H1 (cell line): Measurements from ENCODE around the gene PCDH9. TPM values are rescaled to one million over a fixed set of nuclear protein-coding genes. Genes with fewer than 3 reads are reported as not detected.

Source experiments
- CTCF ChIA-PET: fragments of 300-600 bp; sonication (Branson Sonifier 250); formaldehyde crosslinking; loops from one replicate; lab custom pipeline; 2021; ENCODE audit not compliant: partially characterized antibody; lab: Charles Lee
- POLR2A ChIA-PET: fragments of 300-600 bp; sonication (Branson Sonifier 250); formaldehyde crosslinking; loops from one replicate; lab custom pipeline; 2021; ENCODE audit warnings: inconsistent platforms; ENCODE audit not compliant: partially characterized antibody; lab: Charles Lee
- DNase-seq, 2 experiments: peaks; one replicate each; pipeline versions ENCODE4 v3.0.0 to v3.0.0-alpha.2; 2010 to 2022; ENCODE audit warnings: low spot score in 2 of 2, low read depth in 1 of 2, mixed read lengths in 1 of 2
- FAIRE-seq: peaks from 2 replicates; lab custom pipeline; 2011; peaks lifted over from hg19 to GRCh38; lab: Jason Lieb, UNC
- H2AFZ ChIP-seq: 2 replicates; pipeline ENCODE4 v1.8.1; 2012; ENCODE audit warnings: low read length, inconsistent platforms
- H2AK5ac ChIP-seq: 2 replicates; pipeline ENCODE4 v1.6.1; 2013; ENCODE audit warnings: low read depth, low read length
- H2BK120ac ChIP-seq: replicated peaks from 2 replicates; pipeline ENCODE3; 2013; ENCODE audit warnings: low read depth, low read length, inconsistent platforms
- H2BK12ac ChIP-seq: 2 replicates; pipeline ENCODE4 v1.6.1; 2013; ENCODE audit warnings: low read depth, low read length
- H2BK15ac ChIP-seq: 2 replicates; pipeline ENCODE4 v1.6.1; 2013; ENCODE audit warnings: low read length
- H2BK20ac ChIP-seq: 2 replicates; pipeline ENCODE4 v1.6.1; 2013; ENCODE audit warnings: low read length
- H2BK5ac ChIP-seq: 2 replicates; pipeline ENCODE4 v1.6.1; 2013; ENCODE audit warnings: low read depth, low read length
- H3K14ac ChIP-seq: 2 replicates; pipeline ENCODE4 v1.6.1; 2013; ENCODE audit warnings: inconsistent platforms; ENCODE audit not compliant: insufficient read length
- H3K18ac ChIP-seq: 2 replicates; pipeline ENCODE4 v1.6.1; 2013; ENCODE audit warnings: low read length; ENCODE audit errors: extremely low read depth
- H3K23ac ChIP-seq: 2 replicates; pipeline ENCODE4 v1.6.1; 2013; ENCODE audit warnings: inconsistent platforms; ENCODE audit not compliant: insufficient read length
- H3K23me2 ChIP-seq: 2 replicates; pipeline ENCODE4 v1.6.1; 2013; ENCODE audit warnings: low read depth, low read length
- H3K27ac ChIP-seq: 2 replicates; pipeline ENCODE4 v1.6.1; 2011; ENCODE audit warnings: low read depth, low read length, inconsistent platforms
- H3K27me3 ChIP-seq, 4 experiments: replicated peaks in 1 of 4; 1 replicate in 1 of 4; 2 replicates in 3 of 4; pipeline versions ENCODE4 v1.6.1 to v1.8.1; 2011 to 2013; ENCODE audit warnings: low read length in 3 of 4, mild to moderate bottlenecking in 3 of 4, inconsistent platforms in 2 of 4, mixed read lengths in 2 of 4, moderate library complexity in 1 of 4; ENCODE audit not compliant: control insufficient read depth in 3 of 4, insufficient read depth in 3 of 4; ENCODE audit errors: extremely low read depth in 1 of 4
- H3K36me3 ChIP-seq, 4 experiments: 2 replicates each; pipeline versions ENCODE4 v1.6.1 to v1.8.1; 2011 to 2013; ENCODE audit warnings: mild to moderate bottlenecking in 4 of 4, low read length in 3 of 4, moderate library complexity in 2 of 4, control low read depth in 1 of 4, inconsistent platforms in 1 of 4; ENCODE audit not compliant: insufficient read depth in 4 of 4, control insufficient read depth in 2 of 4
- H3K4ac ChIP-seq: replicated peaks from 2 replicates; pipeline ENCODE3; 2013; ENCODE audit warnings: low read length, low read depth, mixed read lengths, inconsistent platforms; ENCODE audit not compliant: insufficient read length
- H3K4me1 ChIP-seq, 4 experiments: replicated peaks in 1 of 4; 1 replicate in 1 of 4; 2 replicates in 3 of 4; pipeline versions ENCODE4 v1.6.1 to v1.8.1; 2011 to 2013; ENCODE audit warnings: low read length in 3 of 4, inconsistent platforms in 2 of 4, mixed read lengths in 1 of 4; ENCODE audit not compliant: insufficient read depth in 4 of 4, control insufficient read depth in 3 of 4
- H3K4me2 ChIP-seq, 2 experiments: 2 replicates each; pipeline versions ENCODE4 v1.6.1 to v1.8.1; 2011 to 2013; ENCODE audit warnings: low read depth in 2 of 2, low read length in 2 of 2, control low read depth in 1 of 2, inconsistent platforms in 1 of 2, mild to moderate bottlenecking in 1 of 2; ENCODE audit not compliant: insufficient read depth in 1 of 2
- H3K4me3 ChIP-seq, 4 experiments: fragments of 200-600, 300-600 bp in 1 of 4; sonication (generic), shearing (Covaris generic), sonication (Bioruptor Twin) in 1 of 4; 2 replicates each; pipeline versions ENCODE4 v1.5.1 to v1.8.1; 2011 to 2016; ENCODE audit warnings: low read length in 4 of 4, low read depth in 3 of 4, control low read depth in 2 of 4, inconsistent platforms in 2 of 4, mild to moderate bottlenecking in 2 of 4, mixed read lengths in 1 of 4, moderate library complexity in 1 of 4; ENCODE audit not compliant: insufficient read depth in 2 of 4; ENCODE audit errors: extremely low read depth in 1 of 4
- H3K56ac ChIP-seq: replicated peaks from 2 replicates; pipeline ENCODE3; 2013; ENCODE audit warnings: low read depth, mild to moderate bottlenecking, mixed read lengths, low read length, inconsistent platforms; ENCODE audit not compliant: insufficient read length
- H3K79me1 ChIP-seq: 2 replicates; pipeline ENCODE4 v1.6.1; 2013; ENCODE audit warnings: low read depth, low read length, control low read depth
- H3K79me2 ChIP-seq, 2 experiments: 2 replicates each; pipeline versions ENCODE4 v1.6.1 to v1.8.1; 2012 to 2013; ENCODE audit warnings: low read length in 2 of 2, mild to moderate bottlenecking in 2 of 2, inconsistent platforms in 1 of 2; ENCODE audit not compliant: insufficient read depth in 2 of 2, control insufficient read depth in 1 of 2
- H3K9ac ChIP-seq, 4 experiments: replicated peaks in 1 of 4; 1 replicate in 1 of 4; 2 replicates in 3 of 4; pipeline versions ENCODE4 v1.6.1 to v1.8.1; 2011 to 2013; ENCODE audit warnings: low read depth in 3 of 4, low read length in 3 of 4, control low read depth in 2 of 4, mild to moderate bottlenecking in 2 of 4, moderate library complexity in 2 of 4, inconsistent platforms in 1 of 4; ENCODE audit errors: extremely low read depth in 1 of 4
- H3K9me3 ChIP-seq, 2 experiments: 2 replicates each; pipeline versions ENCODE4 v1.6.1 to v1.8.1; 2012 to 2013; ENCODE audit warnings: mild to moderate bottlenecking in 2 of 2, moderate library complexity in 2 of 2, control low read depth in 1 of 2, inconsistent platforms in 1 of 2, low read depth in 1 of 2, low read length in 1 of 2, mixed read lengths in 1 of 2; ENCODE audit not compliant: insufficient read depth in 2 of 2
- H4K20me1 ChIP-seq, 2 experiments: replicated peaks in 1 of 2; 2 replicates each; pipeline versions ENCODE3 to v1.8.1; 2011 to 2013; ENCODE audit warnings: inconsistent platforms in 2 of 2, low read length in 2 of 2, mild to moderate bottlenecking in 1 of 2; ENCODE audit not compliant: insufficient read depth in 2 of 2, control insufficient read depth in 1 of 2
- H4K5ac ChIP-seq: 2 replicates; pipeline ENCODE4 v1.6.1; 2013; ENCODE audit warnings: low read length, low read depth, mixed read lengths, inconsistent platforms; ENCODE audit not compliant: insufficient read length
- H4K8ac ChIP-seq: 2 replicates; pipeline ENCODE4 v1.8.0; 2013; ENCODE audit warnings: mild to moderate bottlenecking, moderate library complexity, low read length, inconsistent platforms; ENCODE audit not compliant: insufficient read depth; ENCODE audit errors: extremely low read depth
- H4K91ac ChIP-seq: replicated peaks from 2 replicates; pipeline ENCODE3; 2013; ENCODE audit warnings: low read length, mixed read lengths, inconsistent platforms; ENCODE audit not compliant: insufficient read length
- CBX8 ChIP-seq: fragments of 300-800, 300-1000 bp; sonication (generic); IDR thresholded peaks from 2 replicates; pipeline ENCODE4 v1.7.1; 2016; ENCODE audit warnings: low read depth, low read length, borderline replicate concordance
- CEBPB ChIP-seq: IDR thresholded peaks from 2 replicates; pipeline ENCODE4 v1.6.1; 2012; ENCODE audit warnings: low read depth, low read length
- RFX5 ChIP-seq: IDR thresholded peaks from 2 replicates; pipeline ENCODE4 v1.6.1; 2011; ENCODE audit warnings: low read depth, low read length, improper control_type of control experiment, borderline replicate concordance
- RNF2 ChIP-seq: fragments of 200-900, 300-1000 bp; sonication (generic); IDR thresholded peaks from 2 replicates; pipeline ENCODE4 v1.7.1; 2016; ENCODE audit warnings: borderline replicate concordance, low read depth, mild to moderate bottlenecking, antibody characterized with exemption, low read length; ENCODE audit not compliant: poor library complexity, severe bottlenecking; ENCODE audit errors: missing control alignments
- WGBS, 2 experiments: shearing (Covaris generic) in 1 of 2; methylation state at CpG; one replicate each; pipeline versions ENCODE4 v1.1.6 to v1.1.7; 2013 to 2015; ENCODE audit warnings: low lambda C conversion rate in 2 of 2, mixed read lengths in 2 of 2, inconsistent platforms in 1 of 2, low coverage in 1 of 2, missing lambda C conversion rate in 1 of 2; ENCODE audit not compliant: insufficient replicate concordance in 2 of 2, insufficient coverage in 1 of 2, insufficient read length in 1 of 2; ENCODE audit errors: extremely low coverage in 1 of 2, missing lambda C conversion rate in 1 of 2; 5-methylcytosine and 5-hydroxymethylcytosine counted together
- polyA plus RNA-seq, 7 experiments: library from polyadenylated mRNA; depleted of rRNA in 3 of 7; stranded (reverse) in 5 of 7; unstranded in 2 of 7; fragments of >200 nt in 5 of 7; fragments of 200-250 nt in 2 of 7; gene quantifications; 1 replicate in 5 of 7; 2 replicates in 1 of 7; 4 replicates in 1 of 7; pipeline versions ENCODE4 v1.2.1 to v1.2.3, GENCODE V29; 2011 to 2013; ENCODE audit warnings: missing spikeins in 2 of 7, mixed read lengths in 2 of 7
- total RNA-seq: library from RNA; stranded (reverse); fragmentation: NEBNext Ultra II Directional; extraction: Animal tissue kit (Norgen Biotek cat#: 25700); gene quantifications from 2 replicates; pipeline ENCODE4 v1.2.1, GENCODE V29; 2021

Gene PCDH9
- total and polyA plus RNA-seq, 2 of the 8 experiments (the other 6 are each of a cell fraction or from before 2014, with no cell fraction given): 0.12 to 0.60 TPM

- Histone ChIP-seq H3K4me3 (no peak overlapping the region), H2BK20ac (no peak overlapping the region), H2BK15ac (no peak overlapping the region), H2AFZ (no peak overlapping the region), H4K91ac (no peak overlapping the region), H3K14ac (no peak overlapping the region), H4K8ac (no peak overlapping the region), H3K56ac (no peak overlapping the region), H2BK5ac (no peak overlapping the region), H3K79me1 (no peaks in the 10 kb centered on the region), H3K36me3 (no peaks in the 10 kb centered on the region), H3K27me3 (no peaks in the 10 kb centered on the region), H3K18ac (no peak overlapping the region), H3K23me2 (no peaks in the 10 kb centered on the region), H3K79me2 (no peaks in the 10 kb centered on the region), H2BK120ac (no peak overlapping the region), H3K9me3 (no peaks in the 10 kb centered on the region), H2BK12ac (no peak overlapping the region), H4K5ac (no peak overlapping the region), H4K20me1 (no peaks in the 10 kb centered on the region), H3K9ac (no peak overlapping the region), H3K4me1 (0 out of 7 replicates have a peak, but pooled peaks cover 0 to 2% (median 0%) of the 10 kb centered on the region in 4 experiments), H3K4me2 (no peak overlapping the region), H3K23ac (no peak overlapping the region), H3K27ac (no peak overlapping the region), H3K4ac (no peak overlapping the region), H2AK5ac (no peak overlapping the region)
- ChIA-PET POLR2A (no interaction called here), CTCF (interaction anchor here (1.0 to 1.5 kb wide), 2 partner anchors 9 to 16 kb away, joined by 3 to 5 read pairs; no protein-coding TSS in a partner anchor)
- 94% methylated on average over 1 of the region's 1 CpG; no CpG with 5 or more reads in 1 of the 2 experiments for WGBS, 2 experiments
- FAIRE-seq: no peak
- no peak for DNase-seq
- no peak for TF ChIP-seq CEBPB
- no peak for TF ChIP-seq CBX8
- TF ChIP-seq RNF2: no peak
- TF ChIP-seq RFX5: no peak
Measured at GRCh38 chr13:66635526-66635925, 594.6 kb downstream of the PCDH9 start.
